ENCODE data around the gene ENDOD1.

- TF ChIP-seq CTCF (conservative IDR thresholded peaks at IDR 0.05; ENCODE audit: low read depth in 2 of 2) (no peak), EZH2 (IDR thresholded peaks at IDR 0.05; ENCODE audit: low read depth, unreplicated experiment) (no peak), ZNF331 (CRISPR knock-in tag; IDR thresholded peaks at IDR 0.05; ENCODE audit: low read depth) (no peak), ETS1 (IDR thresholded peaks at IDR 0.05) (no peak), JUNB (IDR thresholded peaks at IDR 0.05; ENCODE audit: unreplicated experiment) (no peak)
Measured at GRCh38 chr11:95156916-95157541, 67.4 kb downstream of the ENDOD1 start.
